ENCODE measurements around the gene LRRN4CL. TPM values are rescaled to one million over a fixed set of nuclear protein-coding genes. Genes with fewer than 3 reads are reported as not detected.
A peak's percentile ranks its signal among the peaks of the same experiment; 100 is the strongest.

The LRRN4CL gene
- total and polyA plus RNA-seq, 2 experiments from 2014 or later, result 1.9 TPM; not detected in 1

DNA sequence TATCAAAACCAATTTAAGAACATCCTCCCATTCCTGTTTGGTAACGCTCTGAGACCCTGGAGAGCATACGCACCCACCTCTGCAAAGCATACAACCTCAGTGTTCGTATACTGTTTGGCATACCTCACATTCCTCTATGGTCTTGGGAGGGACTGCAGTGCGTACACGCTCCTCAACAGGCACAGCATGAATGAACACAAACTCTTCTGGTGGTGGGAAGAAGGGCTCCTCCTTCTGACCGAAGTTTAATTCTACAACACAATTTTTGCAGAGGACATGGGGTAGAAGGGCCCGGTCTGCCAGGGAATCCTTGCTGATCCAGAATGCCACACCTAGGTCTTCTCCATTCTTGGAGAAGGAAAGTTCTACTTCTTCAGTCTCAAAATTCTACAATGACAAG, 32.7 kb upstream of the LRRN4CL start:
- TF ChIP-seq, protein P1, sequence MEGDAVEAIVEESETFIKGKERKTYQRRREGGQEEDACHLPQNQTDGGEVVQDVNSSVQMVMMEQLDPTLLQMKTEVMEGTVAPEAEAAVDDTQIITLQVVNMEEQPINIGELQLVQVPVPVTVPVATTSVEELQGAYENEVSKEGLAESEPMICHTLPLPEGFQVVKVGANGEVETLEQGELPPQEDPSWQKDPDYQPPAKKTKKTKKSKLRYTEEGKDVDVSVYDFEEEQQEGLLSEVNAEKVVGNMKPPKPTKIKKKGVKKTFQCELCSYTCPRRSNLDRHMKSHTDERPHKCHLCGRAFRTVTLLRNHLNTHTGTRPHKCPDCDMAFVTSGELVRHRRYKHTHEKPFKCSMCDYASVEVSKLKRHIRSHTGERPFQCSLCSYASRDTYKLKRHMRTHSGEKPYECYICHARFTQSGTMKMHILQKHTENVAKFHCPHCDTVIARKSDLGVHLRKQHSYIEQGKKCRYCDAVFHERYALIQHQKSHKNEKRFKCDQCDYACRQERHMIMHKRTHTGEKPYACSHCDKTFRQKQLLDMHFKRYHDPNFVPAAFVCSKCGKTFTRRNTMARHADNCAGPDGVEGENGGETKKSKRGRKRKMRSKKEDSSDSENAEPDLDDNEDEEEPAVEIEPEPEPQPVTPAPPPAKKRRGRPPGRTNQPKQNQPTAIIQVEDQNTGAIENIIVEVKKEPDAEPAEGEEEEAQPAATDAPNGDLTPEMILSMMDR (IDR thresholded peaks at IDR 0.05; ENCODE audit: low read depth, low read length), result no peak
- Histone ChIP-seq H3K27ac (peak overlapping the region; percentile 14), H3K4me1 (ENCODE audit: low read depth) (peaks cover 8% of the 10 kb centered on the region), H3K36me3 (peaks cover 67% of the 10 kb centered on the region), H3K9me3 (ENCODE audit: low read depth) (no peaks in the 10 kb centered on the region), H3K27me3 (no peaks in the 10 kb centered on the region), H3K4me3 (no peak overlapping the region)
- DNase-seq (ENCODE audit: low read depth in 1 of 2, low spot score in 1 of 2), result peak; percentile 23 to 43

DNA sequence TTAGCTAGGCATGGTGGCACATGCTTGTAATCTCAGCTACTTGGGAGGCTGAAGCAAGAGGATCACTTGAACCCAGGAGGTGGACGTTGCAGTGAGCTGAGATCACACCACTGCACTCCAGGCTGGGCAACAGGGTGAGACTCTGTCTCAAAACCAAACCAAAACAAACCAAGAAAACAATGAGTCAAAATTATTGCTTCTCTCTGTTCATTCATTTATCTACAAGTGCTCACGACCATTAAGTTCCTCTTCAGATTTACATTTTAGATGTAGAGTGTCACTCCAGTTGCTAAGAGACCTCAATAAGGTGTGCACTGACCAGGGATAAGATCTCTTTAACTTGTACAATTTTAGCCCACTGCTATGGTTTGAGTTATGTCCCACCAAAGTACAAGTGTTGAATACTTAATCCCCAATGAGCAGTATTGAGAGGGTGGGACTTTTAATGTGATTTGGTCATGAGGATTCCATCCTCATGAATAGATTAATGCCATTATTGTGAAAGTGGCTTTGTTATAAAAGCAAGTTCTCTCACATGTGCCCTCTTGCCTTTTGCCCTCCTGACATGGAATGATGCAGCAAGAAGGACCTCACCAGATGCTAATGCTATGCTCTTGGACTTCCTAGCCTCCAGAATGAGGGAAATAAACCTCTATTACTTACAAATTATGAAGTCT, 30.1 kb upstream of the LRRN4CL start:
- Histone ChIP-seq H3K4me3 (no peak overlapping the region), H3K27me3 (no peaks in the 10 kb centered on the region), H3K27ac (no peak overlapping the region), H3K4me1 (ENCODE audit: low read depth) (no peaks in the 10 kb centered on the region), H3K36me3 (peaks cover 93% of the 10 kb centered on the region), H3K9me3 (ENCODE audit: low read depth) (no peaks in the 10 kb centered on the region)
- TF ChIP-seq, protein P1 (IDR thresholded peaks at IDR 0.05; ENCODE audit: low read depth, low read length), result no peak
- no peak for DNase-seq (ENCODE audit: low read depth in 1 of 2, low spot score in 1 of 2)

DNA sequence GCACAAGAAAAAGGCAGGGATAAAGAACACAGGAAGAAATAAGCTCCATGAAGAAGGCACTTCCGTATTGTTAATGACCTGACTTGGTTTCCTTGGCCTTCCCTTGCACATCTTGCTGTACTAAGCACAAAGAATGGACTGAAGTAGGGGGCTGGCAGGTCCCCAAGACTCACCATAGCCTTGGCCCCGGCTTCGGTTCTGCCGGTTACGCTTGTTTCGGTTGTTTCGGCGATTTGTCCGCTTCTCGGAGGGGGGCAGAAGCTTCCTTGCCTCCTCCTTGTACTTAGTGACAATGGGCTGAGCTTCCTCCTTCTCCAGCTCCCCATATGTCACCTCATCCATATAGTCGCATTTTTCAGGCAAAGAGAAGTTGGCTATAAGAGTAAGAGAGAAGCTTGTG, 27.5 kb upstream of the LRRN4CL start:
- H3K27ac ChIP-seq, result no peak overlapping the region
- no peak for DNase-seq (ENCODE audit: low read depth in 1 of 2, low spot score in 1 of 2)

DNA sequence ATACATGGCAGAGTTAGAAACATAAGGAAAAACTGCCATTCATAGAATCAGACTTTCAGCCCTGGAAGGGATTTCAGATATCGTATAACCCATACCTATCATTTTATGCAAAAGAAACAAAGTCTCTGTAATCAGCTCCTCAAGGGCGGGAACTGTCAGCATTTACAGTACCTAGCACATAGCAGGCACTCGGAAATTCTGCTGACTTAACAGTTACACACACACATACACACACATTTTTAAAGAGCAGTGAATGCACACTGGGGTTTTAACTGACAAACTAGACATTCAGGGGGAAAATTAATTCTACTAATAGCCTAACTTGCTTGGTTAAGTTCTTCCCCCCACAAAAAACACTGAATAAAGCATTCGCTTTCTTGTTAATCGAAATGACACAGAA, 26.9 kb upstream of the LRRN4CL start:
- DNase-seq (ENCODE audit: low read depth in 1 of 2, low spot score in 1 of 2), result no peak
- H3K27ac ChIP-seq, result no peak overlapping the region
- TF ChIP-seq, protein P1 (IDR thresholded peaks at IDR 0.05; ENCODE audit: low read depth, low read length), result no peak
- no peaks in the 10 kb centered on the region for H3K9me3 ChIP-seq (ENCODE audit: low read depth)
- H3K36me3 ChIP-seq, result peaks cover 91% of the 10 kb centered on the region
- H3K4me3 ChIP-seq, result no peak overlapping the region
- no peaks in the 10 kb centered on the region for H3K27me3 ChIP-seq
- H3K4me1 ChIP-seq (ENCODE audit: low read depth), result no peaks in the 10 kb centered on the region

More for the DNA sequence above, 27.5 kb upstream of the LRRN4CL start:
- no peaks in the 10 kb centered on the region for H3K27me3 ChIP-seq
- peaks cover 93% of the 10 kb centered on the region for H3K36me3 ChIP-seq
- TF ChIP-seq, protein P1 (IDR thresholded peaks at IDR 0.05; ENCODE audit: low read depth, low read length), result no peak
- H3K4me3 ChIP-seq, result no peak overlapping the region
- H3K9me3 ChIP-seq (ENCODE audit: low read depth), result no peaks in the 10 kb centered on the region
- H3K4me1 ChIP-seq (ENCODE audit: low read depth), result no peaks in the 10 kb centered on the region

DNA sequence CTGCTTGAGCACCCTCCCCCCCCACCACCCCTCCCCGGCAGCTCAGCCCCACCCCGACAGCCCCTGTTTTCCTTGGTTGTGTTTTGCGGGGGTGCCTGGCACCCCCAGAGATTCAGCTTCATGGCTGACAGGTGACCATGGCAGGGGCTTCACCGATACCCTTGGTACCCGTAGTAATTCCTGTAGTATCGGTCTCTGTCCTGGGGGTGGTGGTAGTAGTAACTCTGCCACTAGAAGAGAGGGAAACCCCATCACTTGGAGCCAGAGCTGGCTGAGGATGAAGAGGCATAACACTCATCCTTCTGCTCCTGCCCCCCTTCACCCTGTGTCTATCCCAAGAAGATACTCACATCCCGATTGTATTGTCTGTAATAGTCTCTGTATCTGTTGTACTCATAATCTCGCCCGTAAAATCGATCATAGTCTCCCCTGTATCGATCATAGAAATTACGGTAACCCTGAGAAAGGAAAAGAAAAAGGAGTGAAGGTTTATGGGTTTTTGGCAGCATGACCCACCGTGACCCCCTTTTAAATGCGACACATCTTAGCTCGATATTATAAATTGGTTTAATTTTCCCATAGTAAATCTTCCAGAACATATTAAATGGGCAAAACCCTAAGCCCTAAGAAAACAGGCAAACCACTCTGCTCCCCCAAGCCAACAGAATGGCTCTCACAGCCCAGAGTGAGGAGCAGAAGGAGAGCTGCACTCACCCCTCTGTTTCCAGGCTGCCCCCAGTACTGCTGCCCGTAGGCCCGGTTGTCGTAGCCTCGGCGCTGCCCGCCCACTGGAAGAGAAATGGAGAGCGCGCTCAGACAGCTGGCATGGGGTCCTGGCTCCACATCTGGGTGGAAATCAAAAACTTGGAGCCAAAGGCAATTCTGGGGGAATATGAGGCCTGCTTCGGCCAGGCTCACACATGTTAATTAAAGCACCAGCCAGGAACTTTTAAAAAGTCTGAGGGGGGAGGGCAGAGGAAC, 26.1 kb upstream of the LRRN4CL start:
- no peak for DNase-seq (ENCODE audit: low read depth in 1 of 2, low spot score in 1 of 2)
- no peak overlapping the region for H3K4me3 ChIP-seq
- H3K36me3 ChIP-seq, result peaks cover 85% of the 10 kb centered on the region
- TF ChIP-seq, protein P1 (IDR thresholded peaks at IDR 0.05; ENCODE audit: low read depth, low read length), result no peak
- H3K4me1 ChIP-seq (ENCODE audit: low read depth), result no peaks in the 10 kb centered on the region
- no peaks in the 10 kb centered on the region for H3K9me3 ChIP-seq (ENCODE audit: low read depth)
- no peaks in the 10 kb centered on the region for H3K27me3 ChIP-seq
- H3K27ac ChIP-seq, result peak overlapping the region; percentile 38

All from cardiac muscle cell (in vitro differentiated cells and primary cell).